Stimulated activated CD4-positive, alpha-beta T cell treated with anti-CD3 and anti-CD28 coated beads, Interleukin-1b, Interleukin-23, amount 100 ng/mL, for 4 hours (primary cell): Measurements from ENCODE around the gene ZNF516.

Experiments
- DNase-seq, 2 donors: peaks; one replicate each; pipeline ENCODE4 v3.0.0-alpha.2; 2020; ENCODE audit warnings: low read depth in 2 of 2

ZNF516 gene

GRCh38 chr18:76468345-76469304 lies 26.4 kb downstream of the ZNF516 start:
- DNase-seq, result no peak

GRCh38 chr18:76467371-76468190 lies 27.5 kb downstream of the ZNF516 start:
- no peak for DNase-seq

GRCh38 chr18:76466410-76466991 lies 28.5 kb downstream of the ZNF516 start:
- no peak for DNase-seq

GRCh38 chr18:76465630-76466409 lies 29.2 kb downstream of the ZNF516 start:
- no peak for DNase-seq

- no peak for DNase-seq
Measured at GRCh38 chr18:76464281-76465259, 30.5 kb downstream of the ZNF516 start.

- DNase-seq, result no peak
Measured at GRCh38 chr18:76463872-76464271, 31.2 kb downstream of the ZNF516 start.

GRCh38 chr18:76463358-76463757 lies 31.7 kb downstream of the ZNF516 start:
- no peak for DNase-seq

- no peak for DNase-seq
Measured at GRCh38 chr18:76462326-76462694, 32.7 kb downstream of the ZNF516 start.

GRCh38 chr18:76461692-76462325 lies 33.2 kb downstream of the ZNF516 start:
- no peak for DNase-seq

GRCh38 chr18:76461148-76461547 lies 33.9 kb downstream of the ZNF516 start:
- no peak for DNase-seq

GRCh38 chr18:76460482-76460881 lies 34.6 kb downstream of the ZNF516 start:
- no peak for DNase-seq

- DNase-seq, result no peak
Measured at GRCh38 chr18:76459687-76460350, 35.2 kb downstream of the ZNF516 start.

GRCh38 chr18:76459312-76459686 lies 35.7 kb downstream of the ZNF516 start:
- DNase-seq, result no peak

- no peak for DNase-seq
Measured at GRCh38 chr18:76458522-76459311, 36.3 kb downstream of the ZNF516 start.

GRCh38 chr18:76457957-76458356 lies 37.1 kb downstream of the ZNF516 start:
- DNase-seq, result no peak

GRCh38 chr18:76457475-76457874 lies 37.6 kb downstream of the ZNF516 start:
- DNase-seq, result no peak

GRCh38 chr18:76456823-76457222 lies 38.2 kb downstream of the ZNF516 start:
- no peak for DNase-seq

- DNase-seq, result no peak
Measured at GRCh38 chr18:76456018-76456750, 38.9 kb downstream of the ZNF516 start.
